ENCODE measurements around the gene PLEKHS1. TPM values are rescaled to one million over a fixed set of nuclear protein-coding genes. Genes with fewer than 3 reads are reported as not detected.

Gene PLEKHS1
- total RNA-seq, 2 experiments from 2014 or later, result 0.08 TPM; not detected in 1

DNA sequence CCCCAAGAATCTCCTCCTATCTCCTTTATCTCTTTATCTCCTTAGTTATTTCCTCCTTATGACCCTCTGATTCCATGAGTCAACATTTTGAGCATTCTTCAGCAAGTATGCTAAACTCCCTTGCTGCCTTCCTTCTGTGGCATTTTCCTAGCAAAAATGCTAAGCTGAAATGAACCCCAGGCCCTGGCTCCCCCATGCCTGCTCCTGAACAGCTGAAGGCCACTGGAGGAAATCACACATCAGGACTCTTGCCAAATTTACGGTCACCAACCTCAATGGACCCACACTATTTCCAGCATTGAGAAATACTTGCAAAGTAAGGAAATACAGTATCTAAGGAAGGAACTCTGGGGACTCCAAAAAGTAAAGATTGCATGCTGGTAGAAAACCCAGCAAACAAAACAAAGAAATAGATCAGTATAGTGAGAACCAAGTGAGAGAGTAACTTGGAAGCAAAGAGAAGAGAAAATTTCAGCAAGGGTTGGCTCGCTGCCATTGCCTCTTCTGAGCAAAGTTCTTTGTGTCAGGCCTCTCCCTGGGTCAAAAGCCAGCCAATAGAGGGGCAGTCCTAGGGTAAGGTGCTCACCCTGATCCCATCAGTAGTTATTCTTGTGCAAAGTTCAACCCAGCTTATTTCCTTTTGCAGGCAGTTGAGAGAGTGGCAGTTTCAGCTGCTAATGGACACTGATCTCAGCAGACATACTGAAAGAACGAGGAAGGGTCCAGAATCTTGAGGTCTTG lies 5.1 kb upstream of the PLEKHS1 start:
- Histone ChIP-seq H3K36me3 (ENCODE audit: insufficient read depth, low read length) (no peaks in the 10 kb centered on the region), H3K9me3 (ENCODE audit: control insufficient read depth in 1 of 2, insufficient read depth in 1 of 2, low read length in 2 of 2) (no peaks in the 10 kb centered on the region), H3K27ac (ENCODE audit: low read depth in 1 of 2, low read length in 2 of 2) (no peak overlapping the region), H3K4me3 (ENCODE audit: low read length) (no peak overlapping the region), H3K4me1 (ENCODE audit: insufficient read depth, low read length) (no peaks in the 10 kb centered on the region), H3K27me3 (ENCODE audit: control insufficient read depth in 1 of 2, insufficient read depth in 2 of 2, low read length in 2 of 2) (no peaks in the 10 kb centered on the region)
- H3K4me1 Mint-ChIP-seq (ENCODE audit: low read depth), result no peaks in the 10 kb centered on the region
- ChIA-PET POLR2A (no interaction called here), CTCF (no interaction called here)
- intact Hi-C loops (cut with DNase I, micrococcal nuclease), result no loop called here
- no peaks in the 10 kb centered on the region for H3K36me3 Mint-ChIP-seq (ENCODE audit: low read depth)
- H3K4me3 Mint-ChIP-seq, result no peak overlapping the region
- no peak overlapping the region for H3K27ac Mint-ChIP-seq
- H3K27me3 Mint-ChIP-seq, result peaks cover 21% of the 10 kb centered on the region
- ATAC-seq (ENCODE audit: poor library complexity) (no peak), DNase-seq (no peak)
- TF ChIP-seq, protein P1, sequence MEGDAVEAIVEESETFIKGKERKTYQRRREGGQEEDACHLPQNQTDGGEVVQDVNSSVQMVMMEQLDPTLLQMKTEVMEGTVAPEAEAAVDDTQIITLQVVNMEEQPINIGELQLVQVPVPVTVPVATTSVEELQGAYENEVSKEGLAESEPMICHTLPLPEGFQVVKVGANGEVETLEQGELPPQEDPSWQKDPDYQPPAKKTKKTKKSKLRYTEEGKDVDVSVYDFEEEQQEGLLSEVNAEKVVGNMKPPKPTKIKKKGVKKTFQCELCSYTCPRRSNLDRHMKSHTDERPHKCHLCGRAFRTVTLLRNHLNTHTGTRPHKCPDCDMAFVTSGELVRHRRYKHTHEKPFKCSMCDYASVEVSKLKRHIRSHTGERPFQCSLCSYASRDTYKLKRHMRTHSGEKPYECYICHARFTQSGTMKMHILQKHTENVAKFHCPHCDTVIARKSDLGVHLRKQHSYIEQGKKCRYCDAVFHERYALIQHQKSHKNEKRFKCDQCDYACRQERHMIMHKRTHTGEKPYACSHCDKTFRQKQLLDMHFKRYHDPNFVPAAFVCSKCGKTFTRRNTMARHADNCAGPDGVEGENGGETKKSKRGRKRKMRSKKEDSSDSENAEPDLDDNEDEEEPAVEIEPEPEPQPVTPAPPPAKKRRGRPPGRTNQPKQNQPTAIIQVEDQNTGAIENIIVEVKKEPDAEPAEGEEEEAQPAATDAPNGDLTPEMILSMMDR (IDR thresholded peaks at IDR 0.05), result no peak
- no peaks in the 10 kb centered on the region for H3K9me3 Mint-ChIP-seq

DNA sequence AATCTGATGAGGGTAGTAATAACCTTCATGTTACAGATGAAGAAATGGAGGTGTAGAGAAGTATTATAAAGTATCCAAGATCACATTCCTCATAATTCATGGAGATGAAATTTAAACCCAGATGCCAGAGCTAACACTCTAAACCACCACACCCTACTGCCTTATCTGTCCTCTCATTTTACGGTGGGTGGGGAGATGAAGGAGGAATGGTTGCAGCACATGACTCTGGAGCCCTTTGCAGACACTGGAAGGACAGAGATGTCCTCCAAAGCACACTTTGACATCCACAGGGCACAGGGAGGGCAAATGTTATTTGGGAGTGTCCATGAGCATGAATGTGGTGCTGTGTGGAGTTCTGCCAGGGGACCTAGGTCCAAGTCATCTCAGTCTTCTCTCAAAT lies 1.1 kb downstream of the PLEKHS1 start:
- Mint-ChIP-seq H3K4me1 (ENCODE audit: low read depth) (no peaks in the 10 kb centered on the region), H3K9me3 (no peaks in the 10 kb centered on the region), H3K27me3 (peaks cover 12% of the 10 kb centered on the region), H3K36me3 (ENCODE audit: low read depth) (no peaks in the 10 kb centered on the region), H3K27ac (no peak overlapping the region), H3K4me3 (no peak overlapping the region)
- DNase-seq (no peak), ATAC-seq (ENCODE audit: poor library complexity) (no peak)
- ChIA-PET CTCF (no interaction called here), POLR2A (no interaction called here)
- H3K36me3 ChIP-seq (ENCODE audit: insufficient read depth, low read length), result no peaks in the 10 kb centered on the region
- H3K27me3 ChIP-seq (ENCODE audit: control insufficient read depth in 1 of 2, insufficient read depth in 2 of 2, low read length in 2 of 2), result peaks cover 0 to 2% of the 10 kb centered on the region in 2 experiments
- TF ChIP-seq, protein P1 (IDR thresholded peaks at IDR 0.05), result no peak
- H3K9me3 ChIP-seq (ENCODE audit: control insufficient read depth in 1 of 2, insufficient read depth in 1 of 2, low read length in 2 of 2), result no peaks in the 10 kb centered on the region
- no peaks in the 10 kb centered on the region for H3K4me1 ChIP-seq (ENCODE audit: insufficient read depth, low read length)
- no peak overlapping the region for H3K4me3 ChIP-seq (ENCODE audit: low read length)
- no peak overlapping the region for H3K27ac ChIP-seq (ENCODE audit: low read depth in 1 of 2, low read length in 2 of 2)
- intact Hi-C loops (cut with DNase I, micrococcal nuclease), result no loop called here

DNA sequence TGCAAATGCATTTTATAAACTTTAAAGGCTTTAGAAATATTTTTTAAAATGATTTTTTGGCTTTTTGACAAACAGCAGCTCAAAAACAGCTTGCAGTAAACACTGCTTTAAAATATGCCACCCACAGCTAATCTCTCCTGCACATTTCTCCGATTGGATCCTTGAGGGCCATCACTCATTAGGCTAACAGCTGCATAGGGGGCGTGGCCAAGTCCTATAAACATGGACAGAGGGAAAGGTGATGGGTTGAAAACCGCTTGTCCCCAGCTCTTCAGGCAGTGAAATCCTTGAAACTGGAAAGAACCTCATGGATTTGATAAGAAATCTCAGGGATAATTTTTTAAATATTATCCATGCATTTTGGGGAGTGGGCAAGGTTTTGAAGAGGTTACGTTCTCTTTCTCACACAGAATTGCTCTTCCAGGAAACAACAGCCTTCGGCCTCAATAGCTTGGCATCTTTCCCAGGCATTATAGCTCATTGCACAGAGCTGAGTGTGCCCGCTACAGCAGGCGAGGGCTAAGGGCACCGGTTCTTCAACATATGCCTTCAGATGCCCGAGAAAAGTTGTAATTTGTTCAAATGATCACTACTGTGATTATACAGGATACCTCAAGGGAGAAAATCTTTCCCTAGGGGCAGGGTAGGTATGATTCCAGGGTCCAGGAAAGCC lies 1.7 kb downstream of the PLEKHS1 start:
- no peaks in the 10 kb centered on the region for H3K36me3 Mint-ChIP-seq (ENCODE audit: low read depth)
- no peaks in the 10 kb centered on the region for H3K9me3 Mint-ChIP-seq
- POLR2A ChIA-PET, result no interaction called here
- no peaks in the 10 kb centered on the region for H3K4me1 ChIP-seq (ENCODE audit: insufficient read depth, low read length)
- no peak for ATAC-seq (ENCODE audit: poor library complexity)
- TF ChIP-seq, protein P1 (IDR thresholded peaks at IDR 0.05), result no peak
- H3K36me3 ChIP-seq (ENCODE audit: insufficient read depth, low read length), result no peaks in the 10 kb centered on the region
- no peak overlapping the region for H3K4me3 Mint-ChIP-seq
- DNase-seq, result no peak
- intact Hi-C loops (cut with DNase I, micrococcal nuclease), result no loop called here
- no peak overlapping the region for H3K27ac ChIP-seq (ENCODE audit: low read depth in 1 of 2, low read length in 2 of 2)
- peaks cover 0 to 2% of the 10 kb centered on the region in 2 experiments for H3K27me3 ChIP-seq (ENCODE audit: control insufficient read depth in 1 of 2, insufficient read depth in 2 of 2, low read length in 2 of 2)
- CTCF ChIA-PET, result no interaction called here
- peaks cover 10% of the 10 kb centered on the region for H3K27me3 Mint-ChIP-seq
- no peak overlapping the region for H3K4me3 ChIP-seq (ENCODE audit: low read length)
- no peak overlapping the region for H3K27ac Mint-ChIP-seq
- no peaks in the 10 kb centered on the region for H3K4me1 Mint-ChIP-seq (ENCODE audit: low read depth)
- no peaks in the 10 kb centered on the region for H3K9me3 ChIP-seq (ENCODE audit: control insufficient read depth in 1 of 2, insufficient read depth in 1 of 2, low read length in 2 of 2)
